Measurements from ENCODE around the gene DIP2C. TPM values are rescaled to one million over a fixed set of nuclear protein-coding genes. Genes with fewer than 3 reads are reported as not detected.

Gene DIP2C
- polyA plus RNA-seq, 2 donors: 2.2 to 2.7 TPM

- Histone ChIP-seq H3K4me3 (ENCODE audit: low read depth in 1 of 2, low read length in 2 of 2) (no peak overlapping the region), H3K36me3 (ENCODE audit: control insufficient read depth in 2 of 2, insufficient read depth in 2 of 2, low read length in 1 of 2) (no peaks in the 10 kb centered on the region), H3K27ac (ENCODE audit: low read depth in 2 of 2, low read length in 1 of 2) (no peak overlapping the region), H3K27me3 (ENCODE audit: control insufficient read depth in 1 of 2, insufficient read depth in 2 of 2, low read length in 2 of 2) (peaks cover 0 to 4% of the 10 kb centered on the region in 2 donors), H3K9me3 (ENCODE audit: control insufficient read depth in 2 of 2, insufficient read depth in 1 of 2, low read depth in 1 of 2, low read length in 1 of 2) (no peaks in the 10 kb centered on the region), H3K4me1 (ENCODE audit: control insufficient read depth in 2 of 2, insufficient read depth in 2 of 2, low read length in 1 of 2) (peaks cover 0 to 5% of the 10 kb centered on the region in 2 donors)
- WGBS, 2 donors: 93 to 94% methylated on average over 16 of the region's 16 CpGs
Observed at GRCh38 chr10:723973-724372, 34.5 kb upstream of the DIP2C start.

GRCh38 chr10:722281-723060 is 33.0 kb upstream of the DIP2C start:
- H3K9me3 ChIP-seq (ENCODE audit: control insufficient read depth in 2 of 2, insufficient read depth in 1 of 2, low read depth in 1 of 2, low read length in 1 of 2): no peaks in the 10 kb centered on the region
- no peaks in the 10 kb centered on the region for H3K36me3 ChIP-seq (ENCODE audit: control insufficient read depth in 2 of 2, insufficient read depth in 2 of 2, low read length in 1 of 2)
- no peak overlapping the region for H3K4me3 ChIP-seq (ENCODE audit: low read depth in 1 of 2, low read length in 2 of 2)
- no peak overlapping the region for H3K27ac ChIP-seq (ENCODE audit: low read depth in 2 of 2, low read length in 1 of 2)
- no peaks in the 10 kb centered on the region for H3K27me3 ChIP-seq (ENCODE audit: control insufficient read depth in 1 of 2, insufficient read depth in 2 of 2, low read length in 2 of 2)
- 90 to 92% methylated on average over 26 of the region's 26 CpGs for WGBS, 2 donors
- H3K4me1 ChIP-seq (ENCODE audit: control insufficient read depth in 2 of 2, insufficient read depth in 2 of 2, low read length in 1 of 2): peaks cover 0 to 5% of the 10 kb centered on the region in 2 donors

- 91 to 94% methylated on average over 6 of the region's 6 CpGs for WGBS, 2 donors
- Histone ChIP-seq H3K4me3 (ENCODE audit: low read depth in 1 of 2, low read length in 2 of 2) (no peak overlapping the region), H3K27me3 (ENCODE audit: control insufficient read depth in 1 of 2, insufficient read depth in 2 of 2, low read length in 2 of 2) (no peaks in the 10 kb centered on the region)
Observed at GRCh38 chr10:718143-718700, 28.8 kb upstream of the DIP2C start.

GRCh38 chr10:717458-717857 is 28.0 kb upstream of the DIP2C start:
- Histone ChIP-seq H3K9me3 (ENCODE audit: control insufficient read depth in 2 of 2, insufficient read depth in 1 of 2, low read depth in 1 of 2, low read length in 1 of 2) (peaks cover 0 to 6% of the 10 kb centered on the region in 2 donors), H3K4me1 (ENCODE audit: control insufficient read depth in 2 of 2, insufficient read depth in 2 of 2, low read length in 1 of 2) (no peaks in the 10 kb centered on the region), H3K36me3 (ENCODE audit: control insufficient read depth in 2 of 2, insufficient read depth in 2 of 2, low read length in 1 of 2) (no peaks in the 10 kb centered on the region), H3K27ac (ENCODE audit: low read depth in 2 of 2, low read length in 1 of 2) (no peak overlapping the region), H3K27me3 (ENCODE audit: control insufficient read depth in 1 of 2, insufficient read depth in 2 of 2, low read length in 2 of 2) (no peaks in the 10 kb centered on the region), H3K4me3 (ENCODE audit: low read depth in 1 of 2, low read length in 2 of 2) (no peak overlapping the region)
- WGBS, 2 donors: 88 to 93% methylated on average over 11 of the region's 11 CpGs

More at GRCh38 chr10:718143-718700, 28.8 kb upstream of the DIP2C start:
- H3K9me3 ChIP-seq (ENCODE audit: control insufficient read depth in 2 of 2, insufficient read depth in 1 of 2, low read depth in 1 of 2, low read length in 1 of 2): peaks cover 0 to 6% of the 10 kb centered on the region in 2 donors
- H3K4me1 ChIP-seq (ENCODE audit: control insufficient read depth in 2 of 2, insufficient read depth in 2 of 2, low read length in 1 of 2): no peaks in the 10 kb centered on the region
- H3K36me3 ChIP-seq (ENCODE audit: control insufficient read depth in 2 of 2, insufficient read depth in 2 of 2, low read length in 1 of 2): no peaks in the 10 kb centered on the region
- H3K27ac ChIP-seq (ENCODE audit: low read depth in 2 of 2, low read length in 1 of 2): no peak overlapping the region

GRCh38 chr10:716821-717220 is 27.4 kb upstream of the DIP2C start:
- no peaks in the 10 kb centered on the region for H3K27me3 ChIP-seq (ENCODE audit: control insufficient read depth in 1 of 2, insufficient read depth in 2 of 2, low read length in 2 of 2)
- H3K9me3 ChIP-seq (ENCODE audit: control insufficient read depth in 2 of 2, insufficient read depth in 1 of 2, low read depth in 1 of 2, low read length in 1 of 2): peaks cover 0 to 6% of the 10 kb centered on the region in 2 donors
- 75 to 78% methylated on average over 5 of the region's 5 CpGs for WGBS, 2 donors
- H3K27ac ChIP-seq (ENCODE audit: low read depth in 2 of 2, low read length in 1 of 2): no peak overlapping the region
- H3K4me1 ChIP-seq (ENCODE audit: control insufficient read depth in 2 of 2, insufficient read depth in 2 of 2, low read length in 1 of 2): no peaks in the 10 kb centered on the region
- no peak overlapping the region for H3K4me3 ChIP-seq (ENCODE audit: low read depth in 1 of 2, low read length in 2 of 2)
- H3K36me3 ChIP-seq (ENCODE audit: control insufficient read depth in 2 of 2, insufficient read depth in 2 of 2, low read length in 1 of 2): no peaks in the 10 kb centered on the region

- Histone ChIP-seq H3K36me3 (ENCODE audit: control insufficient read depth in 2 of 2, insufficient read depth in 2 of 2, low read length in 1 of 2) (no peaks in the 10 kb centered on the region), H3K4me1 (ENCODE audit: control insufficient read depth in 2 of 2, insufficient read depth in 2 of 2, low read length in 1 of 2) (no peaks in the 10 kb centered on the region), H3K27ac (ENCODE audit: low read depth in 2 of 2, low read length in 1 of 2) (no peak overlapping the region), H3K9me3 (ENCODE audit: control insufficient read depth in 2 of 2, insufficient read depth in 1 of 2, low read depth in 1 of 2, low read length in 1 of 2) (peaks cover 0 to 6% of the 10 kb centered on the region in 2 donors), H3K27me3 (ENCODE audit: control insufficient read depth in 1 of 2, insufficient read depth in 2 of 2, low read length in 2 of 2) (no peaks in the 10 kb centered on the region), H3K4me3 (ENCODE audit: low read depth in 1 of 2, low read length in 2 of 2) (no peak overlapping the region)
- whole genome bisulfite sequencing, 2 donors: 83% methylated on average over 3 of the region's 3 CpGs
Observed at GRCh38 chr10:714214-714613, 24.7 kb upstream of the DIP2C start.

- no peaks in the 10 kb centered on the region for H3K4me1 ChIP-seq (ENCODE audit: control insufficient read depth in 2 of 2, insufficient read depth in 2 of 2, low read length in 1 of 2)
- peaks cover 0 to 6% of the 10 kb centered on the region in 2 donors for H3K9me3 ChIP-seq (ENCODE audit: control insufficient read depth in 2 of 2, insufficient read depth in 1 of 2, low read depth in 1 of 2, low read length in 1 of 2)
- H3K27ac ChIP-seq (ENCODE audit: low read depth in 2 of 2, low read length in 1 of 2): no peak overlapping the region
- no peaks in the 10 kb centered on the region for H3K36me3 ChIP-seq (ENCODE audit: control insufficient read depth in 2 of 2, insufficient read depth in 2 of 2, low read length in 1 of 2)
- H3K4me3 ChIP-seq (ENCODE audit: low read depth in 1 of 2, low read length in 2 of 2): no peak overlapping the region
- 91 to 92% methylated on average over 2 of the region's 2 CpGs for WGBS, 2 donors
- no peaks in the 10 kb centered on the region for H3K27me3 ChIP-seq (ENCODE audit: control insufficient read depth in 1 of 2, insufficient read depth in 2 of 2, low read length in 2 of 2)
Observed at GRCh38 chr10:712575-712974, 23.1 kb upstream of the DIP2C start.

- H3K27ac ChIP-seq (ENCODE audit: low read depth in 2 of 2, low read length in 1 of 2): no peak overlapping the region
- H3K4me3 ChIP-seq (ENCODE audit: low read depth in 1 of 2, low read length in 2 of 2): no peak overlapping the region
- no peaks in the 10 kb centered on the region for H3K36me3 ChIP-seq (ENCODE audit: control insufficient read depth in 2 of 2, insufficient read depth in 2 of 2, low read length in 1 of 2)
- H3K4me1 ChIP-seq (ENCODE audit: control insufficient read depth in 2 of 2, insufficient read depth in 2 of 2, low read length in 1 of 2): no peaks in the 10 kb centered on the region
- no peaks in the 10 kb centered on the region for H3K27me3 ChIP-seq (ENCODE audit: control insufficient read depth in 1 of 2, insufficient read depth in 2 of 2, low read length in 2 of 2)
- 76 to 89% methylated on average over 5 of the region's 5 CpGs for WGBS, 2 donors
- peaks cover 0 to 6% of the 10 kb centered on the region in 2 donors for H3K9me3 ChIP-seq (ENCODE audit: control insufficient read depth in 2 of 2, insufficient read depth in 1 of 2, low read depth in 1 of 2, low read length in 1 of 2)
Observed at GRCh38 chr10:712089-712488, 22.6 kb upstream of the DIP2C start.

GRCh38 chr10:707861-708260 is 18.4 kb upstream of the DIP2C start:
- H3K27me3 ChIP-seq (ENCODE audit: control insufficient read depth in 1 of 2, insufficient read depth in 2 of 2, low read length in 2 of 2): no peaks in the 10 kb centered on the region

GRCh38 chr10:707456-707855 is 18.0 kb upstream of the DIP2C start:
- WGBS, 2 donors: 68 to 85% methylated on average over 1 of the region's 1 CpG

More at GRCh38 chr10:707861-708260, 18.4 kb upstream of the DIP2C start:
- Histone ChIP-seq H3K4me1 (ENCODE audit: control insufficient read depth in 2 of 2, insufficient read depth in 2 of 2, low read length in 1 of 2) (no peaks in the 10 kb centered on the region), H3K4me3 (ENCODE audit: low read depth in 1 of 2, low read length in 2 of 2) (no peak overlapping the region), H3K36me3 (ENCODE audit: control insufficient read depth in 2 of 2, insufficient read depth in 2 of 2, low read length in 1 of 2) (no peaks in the 10 kb centered on the region), H3K27ac (ENCODE audit: low read depth in 2 of 2, low read length in 1 of 2) (no peak overlapping the region), H3K9me3 (ENCODE audit: control insufficient read depth in 2 of 2, insufficient read depth in 1 of 2, low read depth in 1 of 2, low read length in 1 of 2) (no peaks in the 10 kb centered on the region)
- WGBS, 2 donors: 78 to 83% methylated on average over 1 of the region's 1 CpG

More at GRCh38 chr10:707456-707855, 18.0 kb upstream of the DIP2C start:
- Histone ChIP-seq H3K36me3 (ENCODE audit: control insufficient read depth in 2 of 2, insufficient read depth in 2 of 2, low read length in 1 of 2) (no peaks in the 10 kb centered on the region), H3K4me1 (ENCODE audit: control insufficient read depth in 2 of 2, insufficient read depth in 2 of 2, low read length in 1 of 2) (no peaks in the 10 kb centered on the region), H3K4me3 (ENCODE audit: low read depth in 1 of 2, low read length in 2 of 2) (no peak overlapping the region), H3K9me3 (ENCODE audit: control insufficient read depth in 2 of 2, insufficient read depth in 1 of 2, low read depth in 1 of 2, low read length in 1 of 2) (no peaks in the 10 kb centered on the region), H3K27me3 (ENCODE audit: control insufficient read depth in 1 of 2, insufficient read depth in 2 of 2, low read length in 2 of 2) (no peaks in the 10 kb centered on the region), H3K27ac (ENCODE audit: low read depth in 2 of 2, low read length in 1 of 2) (no peak overlapping the region)

All from esophagus (tissue), 2 donors.